Activated CD4-positive, alpha-beta T cell treated with anti-CD3 and anti-CD28 coated beads, Interleukin-2, amount 50 U/mL, for 16 hours (primary cell): ENCODE results near the gene FRMPD4.
"Not testable (repeated sequence)": the region's sequence is repeated elsewhere in the genome, so short reads cannot be mapped to it uniquely, and the experiment has no call there.

Source experiments
- DNase-seq: peaks from one replicate; pipeline ENCODE4 v3.0.0-alpha.2; 2020

The FRMPD4 gene

DNA sequence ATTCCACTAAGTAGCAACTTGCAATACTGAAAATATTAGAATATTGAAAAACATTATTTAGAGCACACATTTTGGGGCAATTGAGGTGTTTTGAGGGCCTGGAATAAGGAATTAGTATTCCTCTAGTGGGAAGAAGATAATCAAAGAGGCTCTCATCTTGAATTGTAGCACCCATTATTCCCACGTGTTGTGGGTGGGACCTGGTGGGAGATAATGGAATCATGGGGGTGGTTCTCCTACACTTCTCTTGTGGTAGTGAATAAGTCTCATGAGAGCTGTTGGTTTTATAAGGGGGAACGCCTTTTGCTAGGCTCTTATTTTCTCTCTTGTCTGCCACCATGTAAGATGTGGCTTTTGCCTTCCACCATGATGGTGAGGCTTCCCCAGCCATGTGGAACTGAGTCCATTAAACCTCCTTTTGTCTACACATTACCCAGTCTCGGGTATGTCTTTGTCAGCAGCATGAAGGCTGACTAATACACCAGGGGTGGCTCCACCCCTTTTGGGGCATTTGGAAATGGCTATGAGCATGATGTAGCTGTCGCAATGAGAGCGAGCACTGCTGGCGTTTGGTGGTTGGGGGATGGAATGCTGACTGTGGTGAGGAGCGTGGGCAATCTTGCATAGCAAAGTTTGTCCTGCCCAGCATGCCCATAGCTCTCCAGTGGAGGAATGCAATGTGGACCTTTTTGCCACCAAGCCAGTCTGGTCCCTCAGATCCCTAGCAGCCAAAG lies 308.2 kb downstream of the FRMPD4 start:
- DNase-seq: no peak

GRCh38 chrX:12447448-12448064 lies 309.3 kb downstream of the FRMPD4 start:
- peak; percentile 3 for DNase-seq

DNA sequence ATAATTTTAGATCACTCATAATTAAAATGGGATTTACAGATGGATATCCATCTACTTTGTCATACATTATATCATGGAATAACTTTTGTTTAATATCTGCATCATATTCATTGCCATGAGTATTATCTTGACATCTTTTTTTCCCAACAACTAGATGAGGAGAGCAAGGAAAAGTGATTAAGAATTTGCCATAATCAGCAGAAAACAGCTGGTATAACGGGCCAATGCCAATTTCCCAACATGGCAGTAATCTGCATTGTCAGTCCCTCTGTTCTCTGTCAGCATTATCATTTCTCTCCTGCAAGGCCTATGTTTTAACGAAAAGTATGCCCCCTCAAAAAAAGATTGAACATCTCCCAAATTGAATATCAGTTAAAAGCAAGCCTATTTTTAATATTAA lies 314.0 kb downstream of the FRMPD4 start:
- DNase-seq: no peak

GRCh38 chrX:12460929-12461328 lies 322.7 kb downstream of the FRMPD4 start:
- DNase-seq: no peak

- DNase-seq: no peak
These were observed 324.8 kb downstream of the FRMPD4 start for GRCh38 chrX:12463052-12463451.

DNA sequence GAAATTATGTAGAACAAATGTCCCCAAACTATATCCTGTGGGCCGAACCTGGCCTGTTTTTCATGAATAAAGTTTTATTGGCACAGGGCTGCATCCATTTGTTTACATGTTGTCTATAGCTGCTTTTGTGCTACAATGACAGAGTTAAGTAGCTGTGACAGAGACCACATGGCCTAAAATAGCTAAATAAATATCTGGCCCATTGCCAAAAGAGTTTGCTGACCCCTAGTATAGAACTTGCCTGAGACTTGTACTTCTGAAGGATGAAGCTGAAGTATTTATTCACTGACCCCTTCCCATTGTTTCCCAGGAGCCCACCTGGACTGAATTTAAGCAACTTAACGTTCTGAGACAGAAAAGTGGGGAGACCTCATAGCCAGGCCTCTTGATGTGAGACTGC lies 325.6 kb downstream of the FRMPD4 start:
- no peak for DNase-seq

DNA sequence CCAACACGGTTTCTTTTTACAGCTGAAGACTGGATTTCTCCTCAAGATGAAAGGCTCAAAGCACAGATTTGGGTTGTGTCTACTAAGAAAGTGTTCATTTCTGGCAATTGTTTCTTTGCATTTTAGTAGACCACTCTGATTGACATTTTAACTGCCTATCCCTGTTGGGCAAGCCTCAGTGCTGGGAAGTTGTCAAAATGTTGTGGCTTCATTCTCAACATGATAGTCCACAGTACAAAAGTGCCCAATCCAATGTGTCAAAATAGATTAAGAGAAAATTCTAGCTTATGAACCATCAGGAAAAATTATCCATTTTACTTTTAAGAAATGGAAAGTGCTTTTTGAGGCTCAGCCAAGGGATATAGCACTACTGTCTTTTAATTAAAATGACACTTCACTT lies 329.0 kb downstream of the FRMPD4 start:
- no peak for DNase-seq

- DNase-seq: no peak
These were observed 331.0 kb downstream of the FRMPD4 start for GRCh38 chrX:12469296-12469695.

DNA sequence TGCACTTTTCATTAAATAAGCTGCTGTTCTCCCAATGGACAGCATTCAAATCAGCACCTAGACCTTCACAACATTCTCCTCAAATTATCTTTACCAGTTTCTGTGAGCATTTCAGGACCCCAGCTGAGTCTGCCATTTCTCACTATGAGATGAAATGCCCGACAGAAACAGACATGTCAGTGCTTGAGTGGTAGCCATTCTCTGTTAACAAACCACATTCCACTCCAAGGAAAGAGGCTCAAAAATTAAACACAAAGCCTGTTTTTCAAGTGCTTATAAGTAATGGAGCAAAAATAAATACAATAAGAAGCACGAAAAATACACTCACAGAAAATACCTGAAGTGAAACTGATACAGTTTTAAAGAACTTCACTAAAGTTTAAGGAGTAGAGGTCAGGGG lies 332.8 kb downstream of the FRMPD4 start:
- no peak for DNase-seq

GRCh38 chrX:12480956-12481355 lies 342.7 kb downstream of the FRMPD4 start:
- DNase-seq: no peak

- no peak for DNase-seq
These were observed 349.9 kb downstream of the FRMPD4 start for GRCh38 chrX:12488220-12488619.

- no peak for DNase-seq
These were observed 350.5 kb downstream of the FRMPD4 start for GRCh38 chrX:12488771-12489170.

- DNase-seq: no peak
These were observed 351.1 kb downstream of the FRMPD4 start for GRCh38 chrX:12489341-12489740.

GRCh38 chrX:12494400-12495138 lies 356.3 kb downstream of the FRMPD4 start:
- DNase-seq: no peak

DNA sequence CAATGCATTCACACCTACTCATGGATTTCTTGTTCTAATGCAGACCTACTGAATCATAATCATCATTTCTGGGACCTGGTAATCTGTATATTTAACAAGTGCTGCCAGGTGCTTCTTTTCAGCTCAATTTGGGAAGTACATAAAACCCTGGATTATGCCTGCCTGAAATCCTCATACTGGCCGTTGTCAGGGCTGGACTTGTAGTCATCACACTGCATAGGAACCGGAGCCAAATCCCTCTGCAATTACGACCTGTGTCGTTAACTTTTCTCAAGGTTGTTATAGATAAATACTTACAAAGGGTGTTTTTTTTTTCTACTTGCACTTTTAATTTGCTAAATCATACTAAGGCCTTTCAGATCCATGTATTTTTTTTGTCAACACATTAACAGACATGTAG lies 358.1 kb downstream of the FRMPD4 start:
- DNase-seq: no peak

- no peak for DNase-seq
These were observed 359.7 kb downstream of the FRMPD4 start for GRCh38 chrX:12497832-12498591.

- no peak for DNase-seq
These were observed 366.9 kb downstream of the FRMPD4 start for GRCh38 chrX:12505127-12505526.

DNA sequence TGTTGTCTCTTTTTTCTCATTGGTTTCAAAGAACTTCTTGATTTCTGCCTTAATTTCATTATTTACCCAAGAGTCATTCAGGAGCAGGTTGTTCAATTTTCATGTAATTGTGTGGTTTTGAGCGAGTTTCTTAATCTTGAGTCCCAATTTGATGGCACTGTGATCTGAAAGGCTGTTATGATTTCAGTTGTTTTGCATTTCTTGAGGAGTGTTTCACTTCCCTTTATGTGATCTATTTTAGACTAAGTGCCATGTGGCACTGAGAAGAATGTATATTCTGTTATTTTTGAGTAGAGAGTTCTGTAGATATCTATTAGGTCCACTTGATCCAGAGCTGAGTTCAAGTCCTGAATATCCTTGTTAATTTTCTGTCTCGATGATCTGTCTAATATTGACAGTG lies 377.1 kb downstream of the FRMPD4 start:
- not testable (repeated sequence) for DNase-seq

DNA sequence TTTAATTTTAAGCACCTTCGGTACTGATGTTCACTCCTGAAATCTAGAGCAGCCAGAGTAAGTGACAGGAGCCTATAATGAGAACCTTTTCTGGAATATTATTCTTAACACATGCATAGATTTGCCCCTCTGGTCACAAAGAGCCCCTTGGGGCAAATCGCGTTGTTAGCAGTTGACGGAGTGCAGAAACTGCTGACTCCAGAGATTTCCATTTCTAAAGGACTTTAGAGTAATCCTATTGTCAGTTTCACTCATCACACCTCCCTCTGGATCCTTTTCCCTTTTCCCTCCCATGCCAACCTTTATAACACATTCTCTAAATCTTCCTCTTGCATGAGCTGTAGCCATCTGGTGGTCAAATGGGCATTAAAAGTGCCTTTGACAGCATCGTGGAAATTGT lies 388.0 kb downstream of the FRMPD4 start:
- no peak for DNase-seq

DNA sequence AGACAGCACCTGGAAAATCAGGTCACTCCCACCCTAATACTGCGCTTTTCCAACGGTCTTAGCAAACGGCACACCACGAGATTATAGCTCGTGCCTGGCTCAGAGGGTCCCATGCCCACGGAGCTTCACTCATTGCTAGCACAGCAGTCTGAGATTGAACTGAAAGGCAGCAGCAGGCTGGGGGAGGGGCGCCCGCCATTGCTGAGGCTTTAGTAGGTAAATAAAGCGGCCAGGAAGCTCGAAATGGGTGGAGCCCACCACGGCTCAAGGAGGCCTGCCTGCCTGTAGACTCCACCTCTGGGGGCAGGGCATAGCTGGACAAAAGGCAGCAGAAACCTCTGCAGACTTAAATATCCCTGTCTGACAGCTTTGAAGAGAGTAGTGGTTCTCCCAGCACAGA lies 399.8 kb downstream of the FRMPD4 start:
- DNase-seq: not testable (repeated sequence)

- not testable (repeated sequence) for DNase-seq
These were observed 404.0 kb downstream of the FRMPD4 start for GRCh38 chrX:12542251-12542650.

- DNase-seq: no peak
These were observed 410.1 kb downstream of the FRMPD4 start for GRCh38 chrX:12548341-12548740.

- DNase-seq: peak; percentile 8
These were observed 410.5 kb downstream of the FRMPD4 start for GRCh38 chrX:12548746-12549145.
